ENCODE measurements around the gene GPRIN1.

GRCh38 chr5:176609724-176610434 is at the start of gene GPRIN1:
- TF ChIP-seq CTCF (IDR thresholded peaks at IDR 0.05) (peak in 4 of 6 experiments; percentile 8 to 50 (median 47)), POLR2A (IDR thresholded peaks at IDR 0.05) (no peak)

Measured in Peyer's patch (tissue), 4 donors.